Measurements from ENCODE around the gene ZFPL1.

- TF ChIP-seq CTCF (IDR thresholded peaks at IDR 0.05; ENCODE audit: insufficient read depth, low read depth, low read length) (no peak), EZH2 (IDR thresholded peaks at IDR 0.05; ENCODE audit: insufficient read depth, low read length) (no peak)
These were observed 27.0 kb upstream of the ZFPL1 start for GRCh38 chr11:65056999-65057398.

Measured in astrocyte (in vitro differentiated cells and primary cell).